Measurements from ENCODE around the gene KRTAP24-1.

Gene KRTAP24-1

GRCh38 chr21:30282850-30283249, at the start of gene KRTAP24-1:
TSS of gene KRTAP24-1 (minus strand) at chr21:30282950. CDS start at chr21:30282932, 18 bp downstream.
- DNase-seq (ENCODE audit: low read depth): no peak

GRCh38 chr21:30329203-30329875, 46.6 kb upstream of the KRTAP24-1 start:
- no peak for DNase-seq (ENCODE audit: low read depth)

- DNase-seq (ENCODE audit: low read depth): no peak
Observed at GRCh38 chr21:30326390-30326789, 43.6 kb upstream of the KRTAP24-1 start.

GRCh38 chr21:30320215-30320614, 37.5 kb upstream of the KRTAP24-1 start, which contains the start of gene KRTAP26-1:
TSS of gene KRTAP26-1 (minus strand) at chr21:30320315. CDS start at chr21:30320035, 280 bp downstream.
- DNase-seq (ENCODE audit: low read depth): no peak

- DNase-seq (ENCODE audit: low read depth): no peak
Observed at GRCh38 chr21:30315701-30316100, 33.0 kb upstream of the KRTAP24-1 start.

GRCh38 chr21:30306884-30307283, 24.1 kb upstream of the KRTAP24-1 start:
- DNase-seq (ENCODE audit: low read depth): no peak

GRCh38 chr21:30305136-30305535, 22.4 kb upstream of the KRTAP24-1 start:
- no peak for DNase-seq (ENCODE audit: low read depth)

GRCh38 chr21:30289215-30289614, 6.5 kb upstream of the KRTAP24-1 start, which contains the start of gene KRTAP25-1:
TSS of gene KRTAP25-1 (minus strand) at chr21:30289514. CDS start at chr21:30289490, 24 bp downstream.
- DNase-seq (ENCODE audit: low read depth): no peak

GRCh38 chr21:30271611-30272010, 11.1 kb downstream of the KRTAP24-1 start:
- DNase-seq (ENCODE audit: low read depth): no peak

GRCh38 chr21:30271156-30271555, 11.6 kb downstream of the KRTAP24-1 start:
- no peak for DNase-seq (ENCODE audit: low read depth)

- no peak for DNase-seq (ENCODE audit: low read depth)
Observed at GRCh38 chr21:30269803-30270530, 12.8 kb downstream of the KRTAP24-1 start.

GRCh38 chr21:30268608-30269197, 14.0 kb downstream of the KRTAP24-1 start:
- DNase-seq (ENCODE audit: low read depth): no peak

GRCh38 chr21:30257773-30258172, 25.0 kb downstream of the KRTAP24-1 start:
- DNase-seq (ENCODE audit: low read depth): no peak

GRCh38 chr21:30256100-30256499, 26.6 kb downstream of the KRTAP24-1 start:
- no peak for DNase-seq (ENCODE audit: low read depth)

- DNase-seq (ENCODE audit: low read depth): no peak
Observed at GRCh38 chr21:30255679-30256078, 27.1 kb downstream of the KRTAP24-1 start.

GRCh38 chr21:30251781-30252180, 31.0 kb downstream of the KRTAP24-1 start:
- no peak for DNase-seq (ENCODE audit: low read depth)

- no peak for DNase-seq (ENCODE audit: low read depth)
Observed at GRCh38 chr21:30249936-30250335, 32.8 kb downstream of the KRTAP24-1 start.

GRCh38 chr21:30248844-30249243, 33.9 kb downstream of the KRTAP24-1 start:
- DNase-seq (ENCODE audit: low read depth): no peak

- no peak for DNase-seq (ENCODE audit: low read depth)
Observed at GRCh38 chr21:30245061-30245460, 37.7 kb downstream of the KRTAP24-1 start.

GRCh38 chr21:30243691-30244090, 39.1 kb downstream of the KRTAP24-1 start:
- no peak for DNase-seq (ENCODE audit: low read depth)

GRCh38 chr21:30240661-30241060, 42.1 kb downstream of the KRTAP24-1 start:
- DNase-seq (ENCODE audit: low read depth): no peak

- no peak for DNase-seq (ENCODE audit: low read depth)
Observed at GRCh38 chr21:30238168-30238567, 44.6 kb downstream of the KRTAP24-1 start.

GRCh38 chr21:30234643-30235042, 48.1 kb downstream of the KRTAP24-1 start:
- DNase-seq (ENCODE audit: low read depth): no peak

All from T-helper 22 cell (primary cell).